Vagina (tissue), 2 donors: ENCODE results near the gene HSFX2. TPM values are rescaled to one million over a fixed set of nuclear protein-coding genes. Genes with fewer than 3 reads are reported as not detected.

Experiments used
- DNase-seq, 2 donors: peaks; one replicate each; pipeline ENCODE4 v3.0.0-alpha.2; 2017; ENCODE audit errors: extremely low spot score in 2 of 2
- H3K27ac ChIP-seq: fragments of 200-600 bp; sonication (generic); one replicate; pipeline ENCODE4 v1.5.1; 2019
- H3K27me3 ChIP-seq: fragments of 200-600 bp; sonication (generic); one replicate; pipeline ENCODE4 v1.5.1; 2019
- H3K36me3 ChIP-seq, 2 donors: fragments of 200-600 bp; sonication (generic); one replicate each; pipeline ENCODE4 v1.5.1; 2017 to 2019
- H3K4me1 ChIP-seq: fragments of 200-600 bp; sonication (generic); one replicate; pipeline ENCODE4 v1.5.1; 2019
- H3K4me3 ChIP-seq, 2 donors: fragments of 200-600 bp; sonication (generic); 1 replicate in 1 of 2; 2 replicates in 1 of 2; pipeline ENCODE4 v1.5.1; 2016 to 2019
- H3K9me3 ChIP-seq: fragments of 200-600 bp; sonication (generic); one replicate; pipeline ENCODE4 v1.5.1; 2019
- POLR2A ChIP-seq, 2 donors: fragments of 450-650 bp; IDR thresholded peaks; one replicate each; pipeline ENCODE4 v1.6.1; 2017; ENCODE audit warnings: antibody characterized with exemption in 2 of 2, mild to moderate bottlenecking in 2 of 2, moderate library complexity in 2 of 2
- POLR2AphosphoS5 ChIP-seq, 2 donors: sonication (generic); formaldehyde crosslinking; IDR thresholded peaks; one replicate each; pipeline ENCODE4 v1.9.0; 2017; ENCODE audit warnings: antibody characterized with exemption in 2 of 2, mild to moderate bottlenecking in 2 of 2, low read depth in 1 of 2; ENCODE audit not compliant: insufficient read depth in 1 of 2
- intact Hi-C: fragments of 100-400 bp; cut with DNase I; formaldehyde crosslinking; loops from one replicate; pipeline ENCODE4 v1.15.1; 2023
- total RNA-seq: library from RNA; depleted of rRNA; stranded (reverse); fragments of >200 nt; gene quantifications from one replicate; pipeline ENCODE4 v1.2.3, GENCODE V29; 2016
- TF ChIP-seq, protein P1 (sequence below), 3 experiments: fragments of 450-650 bp in 2 of 3; fragments of 200-600 bp in 1 of 3; sonication (generic) in 1 of 3; IDR thresholded peaks; one replicate each; pipeline ENCODE4 v1.5.1; 2017 to 2019; ENCODE audit warnings: antibody characterized with exemption in 3 of 3, mild to moderate bottlenecking in 2 of 3, moderate library complexity in 2 of 3

HSFX2 gene
- total RNA-seq, 1 donor from 2014 or later, result not detected

DNA sequence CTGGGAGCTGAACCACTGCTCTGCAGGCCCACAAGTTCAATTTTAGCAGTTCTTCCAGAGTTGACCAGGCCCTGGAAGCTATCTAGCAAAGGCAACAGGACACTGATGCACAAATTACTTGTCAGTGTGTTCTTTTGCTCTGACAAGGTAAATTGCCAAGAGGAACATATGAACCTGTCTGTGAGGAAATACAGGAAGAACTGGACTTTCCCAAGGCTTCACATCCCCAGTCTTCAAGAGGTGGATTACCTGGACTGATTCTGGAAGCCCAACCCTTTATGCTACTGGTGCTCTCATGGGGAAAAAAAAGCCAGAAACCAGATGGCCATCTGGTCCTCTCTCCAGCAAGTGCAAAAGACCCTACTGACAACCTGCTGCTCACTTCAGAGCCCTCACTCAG is 38.4 kb upstream of the HSFX2 start:
- no peak for DNase-seq

DNA sequence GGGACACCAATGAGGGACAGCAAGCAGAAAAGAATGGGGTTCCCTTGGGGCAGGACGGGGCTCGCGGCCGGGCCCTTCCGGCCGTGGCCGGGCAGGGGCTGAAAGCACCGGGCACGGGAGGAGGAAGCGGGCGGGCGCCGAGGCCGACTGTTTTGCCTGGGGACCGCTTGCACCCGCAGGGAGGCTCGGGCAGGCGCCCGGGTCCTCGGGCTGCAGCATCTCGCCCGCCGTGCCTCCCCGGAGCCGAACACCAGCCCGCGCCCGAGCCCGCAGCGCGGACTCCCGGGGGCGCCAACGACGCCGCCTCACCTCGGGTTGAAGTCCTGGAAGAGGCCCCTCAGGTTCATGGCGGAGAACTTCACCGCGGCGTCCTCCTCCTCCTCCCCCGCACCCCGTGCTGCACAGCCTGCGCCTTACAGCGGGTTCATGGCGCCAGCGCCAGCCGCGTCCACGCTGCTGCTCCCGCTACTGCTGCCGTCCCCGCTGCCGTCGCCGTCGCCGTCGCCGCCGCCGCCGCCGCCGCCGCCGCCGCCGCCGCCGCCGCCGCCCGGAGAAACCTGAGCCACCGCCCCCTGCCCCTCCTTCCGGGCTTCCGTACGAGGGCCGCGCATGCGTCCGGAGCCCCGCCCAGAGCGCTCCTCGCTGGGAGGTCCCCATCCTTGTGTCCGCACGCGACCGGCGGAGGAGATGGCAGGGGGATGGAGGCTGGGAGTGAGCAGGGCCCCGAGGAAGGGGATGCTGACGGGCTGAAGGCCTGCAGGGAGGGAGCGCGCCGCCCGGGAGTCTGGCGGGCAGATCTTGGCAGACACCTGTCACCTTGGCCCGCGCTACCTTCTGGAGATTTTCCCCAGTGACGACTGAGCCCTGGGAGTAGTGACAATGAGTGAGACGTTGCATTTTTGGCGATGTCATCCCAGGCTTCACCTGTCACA is 36.4 kb upstream of the HSFX2 start, which contains the start of gene TMEM185A:
TMEM185A (minus strand) TSS at position 559 of the 932 bp plus-strand sequence; CDS start at position 347, 212 bp downstream.
- peak; percentile 15 to 41 for TF ChIP-seq POLR2AphosphoS5 (IDR thresholded peaks at IDR 0.05; ENCODE audit: insufficient read depth in 1 of 2, low read depth in 1 of 2)
- no peak for TF ChIP-seq POLR2A (IDR thresholded peaks at IDR 0.05)
- Histone ChIP-seq H3K27me3 (no peaks in the 10 kb centered on the region), H3K4me1 (peaks cover 35% of the 10 kb centered on the region), H3K4me3 (peak within 1 kb of the TSS; percentile 62 to 64), H3K36me3 (no peaks in the 10 kb centered on the region), H3K9me3 (no peaks in the 10 kb centered on the region), H3K27ac (peak within 1 kb of the TSS; percentile 73)
- intact Hi-C loops, result no loop called here
- no peak for DNase-seq

More for the DNA sequence above, 38.4 kb upstream of the HSFX2 start:
- intact Hi-C loops, result no loop called here
- no peaks in the 10 kb centered on the region for H3K9me3 ChIP-seq
- no peak overlapping the region for H3K27ac ChIP-seq
- no peaks in the 10 kb centered on the region for H3K27me3 ChIP-seq
- H3K36me3 ChIP-seq, result no peaks in the 10 kb centered on the region
- H3K4me1 ChIP-seq, result peaks cover 27% of the 10 kb centered on the region
- no peak overlapping the region for H3K4me3 ChIP-seq
- TF ChIP-seq POLR2A (IDR thresholded peaks at IDR 0.05), result no peak
- TF ChIP-seq, protein P1, sequence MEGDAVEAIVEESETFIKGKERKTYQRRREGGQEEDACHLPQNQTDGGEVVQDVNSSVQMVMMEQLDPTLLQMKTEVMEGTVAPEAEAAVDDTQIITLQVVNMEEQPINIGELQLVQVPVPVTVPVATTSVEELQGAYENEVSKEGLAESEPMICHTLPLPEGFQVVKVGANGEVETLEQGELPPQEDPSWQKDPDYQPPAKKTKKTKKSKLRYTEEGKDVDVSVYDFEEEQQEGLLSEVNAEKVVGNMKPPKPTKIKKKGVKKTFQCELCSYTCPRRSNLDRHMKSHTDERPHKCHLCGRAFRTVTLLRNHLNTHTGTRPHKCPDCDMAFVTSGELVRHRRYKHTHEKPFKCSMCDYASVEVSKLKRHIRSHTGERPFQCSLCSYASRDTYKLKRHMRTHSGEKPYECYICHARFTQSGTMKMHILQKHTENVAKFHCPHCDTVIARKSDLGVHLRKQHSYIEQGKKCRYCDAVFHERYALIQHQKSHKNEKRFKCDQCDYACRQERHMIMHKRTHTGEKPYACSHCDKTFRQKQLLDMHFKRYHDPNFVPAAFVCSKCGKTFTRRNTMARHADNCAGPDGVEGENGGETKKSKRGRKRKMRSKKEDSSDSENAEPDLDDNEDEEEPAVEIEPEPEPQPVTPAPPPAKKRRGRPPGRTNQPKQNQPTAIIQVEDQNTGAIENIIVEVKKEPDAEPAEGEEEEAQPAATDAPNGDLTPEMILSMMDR (IDR thresholded peaks at IDR 0.05), result no peak

DNA sequence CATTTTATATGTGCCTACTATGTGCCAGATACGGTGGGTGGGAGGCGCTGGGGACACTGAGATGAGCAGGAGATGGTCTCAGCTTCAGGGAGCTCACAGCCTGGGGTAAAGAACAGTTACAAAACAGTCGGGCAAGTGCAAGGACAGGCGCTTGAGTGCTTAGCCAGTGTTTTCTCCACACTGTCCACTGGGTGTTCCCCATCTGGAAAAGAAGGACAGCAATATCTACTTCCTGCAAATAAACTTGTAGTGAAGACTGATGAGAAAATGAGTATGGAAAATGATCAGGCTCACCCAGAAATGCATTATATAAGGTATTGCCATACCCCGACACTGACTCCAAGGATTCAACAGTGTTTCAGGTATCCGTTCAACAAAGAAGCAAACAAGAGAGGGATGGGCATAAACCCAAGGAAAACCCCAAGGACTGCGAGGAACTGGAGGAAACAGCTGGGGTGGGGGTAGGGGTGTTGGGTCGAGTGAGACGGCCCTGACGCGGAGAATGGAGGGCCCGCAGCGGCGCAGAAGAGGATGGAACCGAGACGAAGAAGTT is 35.6 kb upstream of the HSFX2 start:
- TF ChIP-seq POLR2AphosphoS5 (IDR thresholded peaks at IDR 0.05; ENCODE audit: insufficient read depth in 1 of 2, low read depth in 1 of 2), result no peak
- TF ChIP-seq POLR2A (IDR thresholded peaks at IDR 0.05), result no peak
- TF ChIP-seq, protein P1 (IDR thresholded peaks at IDR 0.05), result no peak
- H3K27ac ChIP-seq, result peak overlapping the region; percentile 73
- no peaks in the 10 kb centered on the region for H3K27me3 ChIP-seq
- DNase-seq, result no peak
- no peaks in the 10 kb centered on the region for H3K36me3 ChIP-seq
- no peaks in the 10 kb centered on the region for H3K9me3 ChIP-seq
- intact Hi-C loops, result no loop called here
- H3K4me3 ChIP-seq, result peak overlapping the region; percentile 62 to 64
- peaks cover 35% of the 10 kb centered on the region for H3K4me1 ChIP-seq

DNA sequence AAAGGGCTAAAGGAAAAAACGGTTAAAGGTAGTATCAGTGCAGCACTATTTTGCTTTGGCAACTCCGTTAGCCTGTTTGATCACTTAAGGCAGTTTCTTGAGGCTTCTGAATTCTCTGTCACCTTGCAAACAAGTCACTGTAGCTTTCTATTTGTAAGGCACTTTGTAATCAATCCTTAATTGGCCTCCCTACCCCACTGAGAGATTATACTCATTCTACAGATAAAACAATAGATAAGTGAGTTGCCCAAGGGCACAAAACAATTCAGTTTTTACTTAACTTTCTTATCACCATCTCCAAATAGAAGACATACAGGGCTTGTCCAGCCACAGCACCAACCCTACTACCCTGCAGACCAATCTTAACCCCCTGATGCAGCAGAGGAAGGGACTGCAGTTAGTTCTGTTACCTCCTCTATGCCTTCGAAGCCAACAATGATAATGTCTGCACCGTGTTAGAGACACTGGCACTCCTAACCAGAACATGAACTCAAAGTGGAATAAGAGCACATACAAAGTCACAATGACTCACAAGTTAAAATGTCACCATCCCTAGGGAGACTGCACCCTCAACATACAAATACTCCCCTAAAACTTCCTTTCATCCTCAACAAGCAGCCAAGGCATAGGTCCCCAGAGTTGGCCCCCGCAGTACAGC is 34.7 kb upstream of the HSFX2 start:
- intact Hi-C loops, result no loop called here
- Histone ChIP-seq H3K27ac (peak overlapping the region; percentile 73), H3K27me3 (no peaks in the 10 kb centered on the region)

DNA sequence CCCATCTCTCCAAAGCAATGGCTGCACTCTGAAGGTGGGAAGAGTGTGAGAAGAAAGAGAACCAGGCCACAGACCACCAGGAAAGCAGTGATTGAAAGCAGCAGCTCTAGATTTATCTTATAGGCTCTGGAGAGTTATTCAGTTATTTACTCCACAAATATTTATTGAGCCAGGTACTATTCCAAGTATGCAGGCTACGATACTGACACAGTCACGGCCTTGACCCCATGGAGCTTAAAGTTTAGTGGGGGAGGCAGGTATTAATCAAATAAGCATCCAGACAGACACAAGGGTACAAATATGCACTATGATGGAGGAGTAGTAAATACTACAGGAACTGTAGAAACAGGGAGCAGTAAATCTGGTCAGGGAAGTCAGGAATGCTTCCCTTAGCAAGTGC is 33.7 kb upstream of the HSFX2 start:
- Histone ChIP-seq H3K27ac (no peak overlapping the region), H3K36me3 (no peaks in the 10 kb centered on the region), H3K27me3 (no peaks in the 10 kb centered on the region), H3K4me3 (no peak overlapping the region), H3K9me3 (no peaks in the 10 kb centered on the region), H3K4me1 (peaks cover 46% of the 10 kb centered on the region)
- intact Hi-C loops, result no loop called here
- no peak for TF ChIP-seq POLR2A (IDR thresholded peaks at IDR 0.05)
- TF ChIP-seq POLR2AphosphoS5 (IDR thresholded peaks at IDR 0.05; ENCODE audit: insufficient read depth in 1 of 2, low read depth in 1 of 2), result no peak
- TF ChIP-seq, protein P1 (IDR thresholded peaks at IDR 0.05), result no peak
- no peak for DNase-seq

More for the DNA sequence above, 34.7 kb upstream of the HSFX2 start:
- Histone ChIP-seq H3K4me3 (peak overlapping the region; percentile 62 to 64), H3K36me3 (no peaks in the 10 kb centered on the region), H3K9me3 (no peaks in the 10 kb centered on the region), H3K4me1 (peaks cover 35% of the 10 kb centered on the region)
- no peak for TF ChIP-seq POLR2AphosphoS5 (IDR thresholded peaks at IDR 0.05; ENCODE audit: insufficient read depth in 1 of 2, low read depth in 1 of 2)
- TF ChIP-seq, protein P1 (IDR thresholded peaks at IDR 0.05), result no peak
- TF ChIP-seq POLR2A (IDR thresholded peaks at IDR 0.05), result no peak
- no peak for DNase-seq
